ENCODE data around the gene JPH3.

DNA sequence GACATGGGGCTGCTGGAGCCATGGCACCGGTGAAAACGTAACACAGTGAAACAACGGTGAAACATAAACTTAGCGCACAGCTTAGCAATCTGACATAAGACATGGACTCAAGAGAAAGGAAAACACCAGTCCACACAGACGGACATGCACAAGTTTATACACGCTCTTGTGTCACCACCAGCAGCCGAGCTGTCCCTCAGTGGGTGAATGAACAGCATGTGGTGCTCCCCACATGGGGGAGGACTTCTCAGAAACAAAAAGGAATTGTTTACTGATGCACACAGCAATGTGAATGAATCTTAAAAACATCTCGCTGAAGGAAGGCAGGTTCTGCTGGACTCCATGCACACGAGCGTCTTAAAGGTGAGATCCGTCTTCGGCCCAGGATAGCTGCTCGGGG lies 129.3 kb downstream of the JPH3 start:
- TF ChIP-seq, protein P1, sequence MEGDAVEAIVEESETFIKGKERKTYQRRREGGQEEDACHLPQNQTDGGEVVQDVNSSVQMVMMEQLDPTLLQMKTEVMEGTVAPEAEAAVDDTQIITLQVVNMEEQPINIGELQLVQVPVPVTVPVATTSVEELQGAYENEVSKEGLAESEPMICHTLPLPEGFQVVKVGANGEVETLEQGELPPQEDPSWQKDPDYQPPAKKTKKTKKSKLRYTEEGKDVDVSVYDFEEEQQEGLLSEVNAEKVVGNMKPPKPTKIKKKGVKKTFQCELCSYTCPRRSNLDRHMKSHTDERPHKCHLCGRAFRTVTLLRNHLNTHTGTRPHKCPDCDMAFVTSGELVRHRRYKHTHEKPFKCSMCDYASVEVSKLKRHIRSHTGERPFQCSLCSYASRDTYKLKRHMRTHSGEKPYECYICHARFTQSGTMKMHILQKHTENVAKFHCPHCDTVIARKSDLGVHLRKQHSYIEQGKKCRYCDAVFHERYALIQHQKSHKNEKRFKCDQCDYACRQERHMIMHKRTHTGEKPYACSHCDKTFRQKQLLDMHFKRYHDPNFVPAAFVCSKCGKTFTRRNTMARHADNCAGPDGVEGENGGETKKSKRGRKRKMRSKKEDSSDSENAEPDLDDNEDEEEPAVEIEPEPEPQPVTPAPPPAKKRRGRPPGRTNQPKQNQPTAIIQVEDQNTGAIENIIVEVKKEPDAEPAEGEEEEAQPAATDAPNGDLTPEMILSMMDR (IDR thresholded peaks at IDR 0.05), result no peak
- TF ChIP-seq, protein P2, sequence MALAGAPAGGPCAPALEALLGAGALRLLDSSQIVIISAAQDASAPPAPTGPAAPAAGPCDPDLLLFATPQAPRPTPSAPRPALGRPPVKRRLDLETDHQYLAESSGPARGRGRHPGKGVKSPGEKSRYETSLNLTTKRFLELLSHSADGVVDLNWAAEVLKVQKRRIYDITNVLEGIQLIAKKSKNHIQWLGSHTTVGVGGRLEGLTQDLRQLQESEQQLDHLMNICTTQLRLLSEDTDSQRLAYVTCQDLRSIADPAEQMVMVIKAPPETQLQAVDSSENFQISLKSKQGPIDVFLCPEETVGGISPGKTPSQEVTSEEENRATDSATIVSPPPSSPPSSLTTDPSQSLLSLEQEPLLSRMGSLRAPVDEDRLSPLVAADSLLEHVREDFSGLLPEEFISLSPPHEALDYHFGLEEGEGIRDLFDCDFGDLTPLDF (CRISPR knock-in tag; IDR thresholded peaks at IDR 0.05), result no peak
- TF ChIP-seq, protein P3, sequence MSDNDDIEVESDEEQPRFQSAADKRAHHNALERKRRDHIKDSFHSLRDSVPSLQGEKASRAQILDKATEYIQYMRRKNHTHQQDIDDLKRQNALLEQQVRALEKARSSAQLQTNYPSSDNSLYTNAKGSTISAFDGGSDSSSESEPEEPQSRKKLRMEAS (CRISPR knock-in tag; IDR thresholded peaks at IDR 0.05), result no peak
- TF ChIP-seq, protein P4, sequence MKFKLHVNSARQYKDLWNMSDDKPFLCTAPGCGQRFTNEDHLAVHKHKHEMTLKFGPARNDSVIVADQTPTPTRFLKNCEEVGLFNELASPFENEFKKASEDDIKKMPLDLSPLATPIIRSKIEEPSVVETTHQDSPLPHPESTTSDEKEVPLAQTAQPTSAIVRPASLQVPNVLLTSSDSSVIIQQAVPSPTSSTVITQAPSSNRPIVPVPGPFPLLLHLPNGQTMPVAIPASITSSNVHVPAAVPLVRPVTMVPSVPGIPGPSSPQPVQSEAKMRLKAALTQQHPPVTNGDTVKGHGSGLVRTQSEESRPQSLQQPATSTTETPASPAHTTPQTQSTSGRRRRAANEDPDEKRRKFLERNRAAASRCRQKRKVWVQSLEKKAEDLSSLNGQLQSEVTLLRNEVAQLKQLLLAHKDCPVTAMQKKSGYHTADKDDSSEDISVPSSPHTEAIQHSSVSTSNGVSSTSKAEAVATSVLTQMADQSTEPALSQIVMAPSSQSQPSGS (CRISPR knock-in tag; IDR thresholded peaks at IDR 0.05; ENCODE audit: borderline replicate concordance, low read depth), result no peak
- no peak for TF ChIP-seq CREB1 (CRISPR knock-in tag; IDR thresholded peaks at IDR 0.05)
- TF ChIP-seq ETV6 (CRISPR knock-in tag; IDR thresholded peaks at IDR 0.05), result no peak
- no peak for TF ChIP-seq NR1H2 (CRISPR knock-in tag; IDR thresholded peaks at IDR 0.05)
- no peak for TF ChIP-seq FOXP1 (CRISPR knock-in tag; IDR thresholded peaks at IDR 0.05; ENCODE audit: borderline replicate concordance)
- TF ChIP-seq IRF2 (CRISPR knock-in tag; IDR thresholded peaks at IDR 0.05; ENCODE audit: borderline replicate concordance, low read depth), result no peak
- TF ChIP-seq, protein P5, sequence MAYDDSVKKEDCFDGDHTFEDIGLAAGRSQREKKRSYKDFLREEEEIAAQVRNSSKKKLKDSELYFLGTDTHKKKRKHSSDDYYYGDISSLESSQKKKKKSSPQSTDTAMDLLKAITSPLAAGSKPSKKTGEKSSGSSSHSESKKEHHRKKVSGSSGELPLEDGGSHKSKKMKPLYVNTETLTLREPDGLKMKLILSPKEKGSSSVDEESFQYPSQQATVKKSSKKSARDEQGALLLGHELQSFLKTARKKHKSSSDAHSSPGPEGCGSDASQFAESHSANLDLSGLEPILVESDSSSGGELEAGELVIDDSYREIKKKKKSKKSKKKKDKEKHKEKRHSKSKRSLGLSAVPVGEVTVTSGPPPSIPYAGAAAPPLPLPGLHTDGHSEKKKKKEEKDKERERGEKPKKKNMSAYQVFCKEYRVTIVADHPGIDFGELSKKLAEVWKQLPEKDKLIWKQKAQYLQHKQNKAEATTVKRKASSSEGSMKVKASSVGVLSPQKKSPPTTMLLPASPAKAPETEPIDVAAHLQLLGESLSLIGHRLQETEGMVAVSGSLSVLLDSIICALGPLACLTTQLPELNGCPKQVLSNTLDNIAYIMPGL (CRISPR knock-in tag; IDR thresholded peaks at IDR 0.05), result no peak
- no peak for TF ChIP-seq SP1 (CRISPR knock-in tag; conservative IDR thresholded peaks at IDR 0.05)
- TF ChIP-seq CREM (CRISPR knock-in tag; IDR thresholded peaks at IDR 0.05), result no peak
- no peak for TF ChIP-seq RORB (CRISPR knock-in tag; IDR thresholded peaks at IDR 0.05)
- TF ChIP-seq, protein P6, sequence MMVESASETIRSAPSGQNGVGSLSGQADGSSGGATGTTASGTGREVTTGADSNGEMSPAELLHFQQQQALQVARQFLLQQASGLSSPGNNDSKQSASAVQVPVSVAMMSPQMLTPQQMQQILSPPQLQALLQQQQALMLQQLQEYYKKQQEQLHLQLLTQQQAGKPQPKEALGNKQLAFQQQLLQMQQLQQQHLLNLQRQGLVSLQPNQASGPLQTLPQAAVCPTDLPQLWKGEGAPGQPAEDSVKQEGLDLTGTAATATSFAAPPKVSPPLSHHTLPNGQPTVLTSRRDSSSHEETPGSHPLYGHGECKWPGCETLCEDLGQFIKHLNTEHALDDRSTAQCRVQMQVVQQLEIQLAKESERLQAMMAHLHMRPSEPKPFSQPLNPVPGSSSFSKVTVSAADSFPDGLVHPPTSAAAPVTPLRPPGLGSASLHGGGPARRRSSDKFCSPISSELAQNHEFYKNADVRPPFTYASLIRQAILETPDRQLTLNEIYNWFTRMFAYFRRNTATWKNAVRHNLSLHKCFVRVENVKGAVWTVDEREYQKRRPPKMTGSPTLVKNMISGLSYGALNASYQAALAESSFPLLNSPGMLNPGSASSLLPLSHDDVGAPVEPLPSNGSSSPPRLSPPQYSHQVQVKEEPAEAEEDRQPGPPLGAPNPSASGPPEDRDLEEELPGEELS (CRISPR knock-in tag; IDR thresholded peaks at IDR 0.05), result no peak
